H9 (cell line): Measurements from ENCODE around the gene CCDC40. TPM values are rescaled to one million over a fixed set of nuclear protein-coding genes. Genes with fewer than 3 reads are reported as not detected.

Source experiments
- DNase-seq: peaks from one replicate; pipeline ENCODE4 v3.0.0-alpha.2; 2017
- H2AFZ ChIP-seq: one replicate; pipeline ENCODE4 v1.6.1; 2013; ENCODE audit warnings: mild to moderate bottlenecking, low read length, control low read depth, moderate library complexity
- H2AK5ac ChIP-seq: 2 replicates; pipeline ENCODE4 v1.6.1; 2013; ENCODE audit warnings: low read length, control low read depth, mixed read lengths; ENCODE audit not compliant: insufficient read length
- H2BK120ac ChIP-seq: one replicate; pipeline ENCODE4 v1.6.1; 2013; ENCODE audit warnings: low read depth, mild to moderate bottlenecking, low read length, control low read depth, inconsistent platforms; ENCODE audit not compliant: poor library complexity, severe bottlenecking
- H2BK12ac ChIP-seq: 2 replicates; pipeline ENCODE4 v1.6.1; 2013; ENCODE audit warnings: low read length, control low read depth, mixed read lengths, low read depth; ENCODE audit not compliant: insufficient read length
- H2BK15ac ChIP-seq: 2 replicates; pipeline ENCODE4 v1.6.1; 2013; ENCODE audit warnings: low read depth, low read length, control low read depth
- H2BK20ac ChIP-seq: one replicate; pipeline ENCODE4 v1.6.1; 2013; ENCODE audit warnings: low read depth, mild to moderate bottlenecking, low read length, control low read depth, inconsistent platforms; ENCODE audit not compliant: poor library complexity, severe bottlenecking
- H2BK5ac ChIP-seq: 2 replicates; pipeline ENCODE4 v1.6.1; 2013; ENCODE audit warnings: low read length, control low read depth, mixed read lengths; ENCODE audit not compliant: insufficient read length
- H3K14ac ChIP-seq: 2 replicates; pipeline ENCODE4 v1.6.1; 2013; ENCODE audit warnings: low read length, control low read depth; ENCODE audit not compliant: insufficient read depth
- H3K18ac ChIP-seq: 2 replicates; pipeline ENCODE4 v1.6.1; 2013; ENCODE audit warnings: low read depth, mild to moderate bottlenecking, mixed read lengths, low read length, control low read depth; ENCODE audit not compliant: insufficient read length
- H3K23ac ChIP-seq: 2 replicates; pipeline ENCODE4 v1.6.1; 2013; ENCODE audit warnings: low read length, control low read depth, mixed read lengths, low read depth; ENCODE audit not compliant: insufficient read length
- H3K23me2 ChIP-seq: 2 replicates; pipeline ENCODE4 v1.6.1; 2013; ENCODE audit warnings: low read depth, mild to moderate bottlenecking, mixed read lengths, low read length, control low read depth; ENCODE audit not compliant: insufficient read length, poor library complexity, severe bottlenecking
- H3K27ac ChIP-seq: 2 replicates; pipeline ENCODE4 v1.5.1; 2013; ENCODE audit warnings: low read length, control low read depth, mixed read lengths, low read depth; ENCODE audit not compliant: insufficient read length
- H3K27me3 ChIP-seq: 2 replicates; pipeline ENCODE4 v1.6.1; 2013; ENCODE audit warnings: low read length, control low read depth, inconsistent platforms; ENCODE audit not compliant: insufficient read depth
- H3K4ac ChIP-seq: 2 replicates; pipeline ENCODE4 v1.6.1; 2013; ENCODE audit warnings: low read depth, mild to moderate bottlenecking, control low read depth, inconsistent platforms, low read length, moderate library complexity
- H3K4me1 ChIP-seq: 2 replicates; pipeline ENCODE4 v1.6.1; 2013; ENCODE audit warnings: low read length, control low read depth, inconsistent platforms; ENCODE audit not compliant: insufficient read depth
- H3K4me2 ChIP-seq: 2 replicates; pipeline ENCODE4 v1.6.1; 2013; ENCODE audit warnings: low read length, control low read depth, mixed read lengths; ENCODE audit not compliant: insufficient read length, insufficient read depth
- H3K56ac ChIP-seq: 2 replicates; pipeline ENCODE4 v1.6.1; 2013; ENCODE audit warnings: low read depth, mild to moderate bottlenecking, mixed read lengths, low read length, control low read depth; ENCODE audit not compliant: insufficient read length
- H3K79me1 ChIP-seq: 2 replicates; pipeline ENCODE4 v1.6.1; 2013; ENCODE audit warnings: low read depth, mild to moderate bottlenecking, moderate library complexity, low read length, control low read depth, inconsistent platforms; ENCODE audit not compliant: insufficient read depth, poor library complexity, severe bottlenecking
- H3K79me2 ChIP-seq: 2 replicates; pipeline ENCODE4 v1.6.1; 2013; ENCODE audit warnings: low read length, control low read depth, inconsistent platforms; ENCODE audit not compliant: insufficient read depth
- H3K9ac ChIP-seq: 2 replicates; pipeline ENCODE4 v1.6.1; 2013; ENCODE audit warnings: low read length, control low read depth, mixed read lengths; ENCODE audit not compliant: insufficient read length; ENCODE audit errors: extremely low read depth
- H3K9me3 ChIP-seq: one replicate; pipeline ENCODE4 v1.6.1; 2013; ENCODE audit warnings: low read depth, low read length, inconsistent platforms; ENCODE audit not compliant: control insufficient read depth
- H3T11ph ChIP-seq: one replicate; pipeline ENCODE4 v1.6.1; 2013; ENCODE audit warnings: mild to moderate bottlenecking, low read length, control low read depth, inconsistent platforms
- H4K20me1 ChIP-seq: one replicate; pipeline ENCODE4 v1.6.1; 2013; ENCODE audit not compliant: control insufficient read depth, insufficient read length, insufficient read depth
- H4K5ac ChIP-seq: 2 replicates; pipeline ENCODE4 v1.6.1; 2013; ENCODE audit warnings: low read depth, mild to moderate bottlenecking, mixed read lengths, low read length, control low read depth; ENCODE audit not compliant: insufficient read length
- H4K8ac ChIP-seq: replicated peaks from 2 replicates; pipeline ENCODE4 v1.6.1; 2013; ENCODE audit warnings: low read length, control low read depth, mixed read lengths, low read depth; ENCODE audit not compliant: insufficient read length
- H4K91ac ChIP-seq: 2 replicates; pipeline ENCODE4 v1.6.1; 2013; ENCODE audit warnings: low read depth, mild to moderate bottlenecking, moderate library complexity, mixed read lengths, low read length, control low read depth; ENCODE audit not compliant: insufficient read length
- H3K27ac Mint-ChIP-seq, 3 experiments: 2 replicates in 2 of 3; 3 replicates in 1 of 3; pipeline ENCODE4 v1.8.0; 2020 to 2021; ENCODE audit warnings: mixed read lengths in 3 of 3, mild to moderate bottlenecking in 1 of 3, moderate library complexity in 1 of 3
- H3K27me3 Mint-ChIP-seq: 2 replicates; pipeline ENCODE4 v1.8.0; 2021; ENCODE audit warnings: low read depth, mild to moderate bottlenecking, moderate library complexity, mixed read lengths
- H3K36me3 Mint-ChIP-seq, 3 experiments: 2 replicates in 2 of 3; 3 replicates in 1 of 3; pipeline ENCODE4 v1.8.0; 2020 to 2021; ENCODE audit warnings: low read depth in 3 of 3, mixed read lengths in 3 of 3; ENCODE audit not compliant: insufficient read depth in 1 of 3
- H3K4me1 Mint-ChIP-seq, 2 experiments: 2 replicates each; pipeline ENCODE4 v1.8.0; 2020; ENCODE audit warnings: mixed read lengths in 2 of 2
- H3K4me3 Mint-ChIP-seq, 2 experiments: 2 replicates in 1 of 2; 3 replicates in 1 of 2; pipeline ENCODE4 v1.8.0; 2020 to 2021; ENCODE audit warnings: mild to moderate bottlenecking in 2 of 2, mixed read lengths in 2 of 2, moderate library complexity in 1 of 2
- H3K9me3 Mint-ChIP-seq, 2 experiments: 2 replicates in 1 of 2; 3 replicates in 1 of 2; pipeline ENCODE4 v1.8.0; 2020; ENCODE audit warnings: mild to moderate bottlenecking in 2 of 2, mixed read lengths in 2 of 2, moderate library complexity in 1 of 2
- WGBS: extraction: QIAGEN DNeasy Blood & Tissue Kit; methylation state at CpG from one replicate; pipeline ENCODE4 v1.1.7; 2013; ENCODE audit warnings: missing lambda C conversion rate, low lambda C conversion rate, mixed read lengths; ENCODE audit not compliant: insufficient read length; ENCODE audit errors: extremely low coverage; 5-methylcytosine and 5-hydroxymethylcytosine counted together
- total RNA-seq: library from RNA; stranded (reverse); gene quantifications from 2 replicates; pipeline ENCODE4 v1.2.1, GENCODE V29; 2021
- TF ChIP-seq, protein P1 (sequence below): fragments of 200-600 bp; sonication (generic); conservative IDR thresholded peaks from 3 replicates; pipeline ENCODE4 v1.8.0; 2021; ENCODE audit warnings: antibody characterized with exemption, mild to moderate bottlenecking

CCDC40 gene
- total RNA-seq, 1 experiment from 2014 or later, result 8.9 TPM

GRCh38 chr17:80005360-80006338, 30.8 kb upstream of the CCDC40 start:
- Histone ChIP-seq H3K27ac (no peak overlapping the region), H2AFZ (no peak overlapping the region), H4K5ac (no peak overlapping the region), H3K23ac (no peak overlapping the region), H3K27me3 (no peaks in the 10 kb centered on the region), H3K14ac (peak overlapping the region; percentile 51; the same call in 1 of the 2 replicates), H2BK20ac (no peak overlapping the region), H2BK5ac (no peak overlapping the region), H3K79me1 (no peaks in the 10 kb centered on the region), H3K9ac (no peak overlapping the region), H3K4me1 (no peaks in the 10 kb centered on the region), H2BK120ac (no peak overlapping the region), H3T11ph (no peak overlapping the region), H3K23me2 (peaks cover 5% of the 10 kb centered on the region), H3K79me2 (peaks cover 1% of the 10 kb centered on the region; the same call in 1 of the 2 replicates), H3K4me2 (peak overlapping the region; percentile 62), H3K56ac (no peak overlapping the region), H3K4ac (no peak overlapping the region), H3K9me3 (no peaks in the 10 kb centered on the region), H4K8ac (no peak overlapping the region), H4K20me1 (no peaks in the 10 kb centered on the region), H2BK12ac (no peak overlapping the region), H4K91ac (no peak overlapping the region), H2AK5ac (no peak overlapping the region), H3K18ac (no peak overlapping the region), H2BK15ac (no peak overlapping the region)
- Mint-ChIP-seq H3K36me3 (peaks cover 14 to 28% (median 15%) of the 10 kb centered on the region in 3 experiments; a peak in 6 of 7 replicates), H3K27me3 (no peaks in the 10 kb centered on the region), H3K9me3 (no peaks in the 10 kb centered on the region), H3K4me3 (peak overlapping the region; percentile 52 to 75; a peak in 4 of 5 replicates), H3K4me1 (peaks cover 13 to 21% of the 10 kb centered on the region in 2 experiments; a peak in 3 of 4 replicates), H3K27ac (peak overlapping the region in 1 of 3 experiments; percentile 80; a peak in 1 of 7 replicates)
- DNase-seq, result peak; percentile 80
- TF ChIP-seq, protein P1, sequence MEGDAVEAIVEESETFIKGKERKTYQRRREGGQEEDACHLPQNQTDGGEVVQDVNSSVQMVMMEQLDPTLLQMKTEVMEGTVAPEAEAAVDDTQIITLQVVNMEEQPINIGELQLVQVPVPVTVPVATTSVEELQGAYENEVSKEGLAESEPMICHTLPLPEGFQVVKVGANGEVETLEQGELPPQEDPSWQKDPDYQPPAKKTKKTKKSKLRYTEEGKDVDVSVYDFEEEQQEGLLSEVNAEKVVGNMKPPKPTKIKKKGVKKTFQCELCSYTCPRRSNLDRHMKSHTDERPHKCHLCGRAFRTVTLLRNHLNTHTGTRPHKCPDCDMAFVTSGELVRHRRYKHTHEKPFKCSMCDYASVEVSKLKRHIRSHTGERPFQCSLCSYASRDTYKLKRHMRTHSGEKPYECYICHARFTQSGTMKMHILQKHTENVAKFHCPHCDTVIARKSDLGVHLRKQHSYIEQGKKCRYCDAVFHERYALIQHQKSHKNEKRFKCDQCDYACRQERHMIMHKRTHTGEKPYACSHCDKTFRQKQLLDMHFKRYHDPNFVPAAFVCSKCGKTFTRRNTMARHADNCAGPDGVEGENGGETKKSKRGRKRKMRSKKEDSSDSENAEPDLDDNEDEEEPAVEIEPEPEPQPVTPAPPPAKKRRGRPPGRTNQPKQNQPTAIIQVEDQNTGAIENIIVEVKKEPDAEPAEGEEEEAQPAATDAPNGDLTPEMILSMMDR, result peak; percentile 97
- WGBS, result no CpG with 5 or more reads among the region's 37 CpGs
